ENCODE data around the gene CFAP77. TPM values are rescaled to one million over a fixed set of nuclear protein-coding genes. Genes with fewer than 3 reads are reported as not detected.

CFAP77 gene
- polyA plus RNA-seq, 1 donor from 2014 or later: not detected

- TF ChIP-seq EZH2 (IDR thresholded peaks at IDR 0.05; ENCODE audit: borderline replicate concordance, insufficient read depth, low read length, poor library complexity, severe bottlenecking) (no peak), CTCF (IDR thresholded peaks at IDR 0.05; ENCODE audit: poor library complexity, severe bottlenecking) (no peak), EP300 (conservative IDR thresholded peaks at IDR 0.05; ENCODE audit: poor library complexity, severe bottlenecking) (no peak), SMC3 (conservative IDR thresholded peaks at IDR 0.05; ENCODE audit: poor library complexity) (no peak), REST (IDR thresholded peaks at IDR 0.05; ENCODE audit: borderline replicate concordance) (no peak), POLR2AphosphoS5 (IDR thresholded peaks at IDR 0.05) (no peak), RAD21 (conservative IDR thresholded peaks at IDR 0.05) (no peak), MXI1 (conservative IDR thresholded peaks at IDR 0.05; ENCODE audit: poor library complexity, severe bottlenecking) (no peak), TAF1 (IDR thresholded peaks at IDR 0.05; ENCODE audit: low read depth) (no peak)
- Histone ChIP-seq H3K79me2 (replicated peaks; ENCODE audit: insufficient read depth, low read length) (no peaks in the 10 kb centered on the region), H3K36me3 (ENCODE audit: insufficient read depth, low read length) (no peaks in the 10 kb centered on the region), H3K9me2 (ENCODE audit: insufficient read depth, low read length) (no peaks in the 10 kb centered on the region), H3F3A (ENCODE audit: insufficient read depth, low read length, poor library complexity, severe bottlenecking) (no peaks in the 10 kb centered on the region), H3K9ac (ENCODE audit: low read length) (no peak overlapping the region), H3K27me3 (ENCODE audit: insufficient read depth, low read depth, low read length) (peaks cover 19% of the 10 kb centered on the region), H3K27ac (ENCODE audit: low read length) (no peak overlapping the region), H3K9me3 (ENCODE audit: low read length) (no peaks in the 10 kb centered on the region), H3K4me2 (ENCODE audit: low read length) (no peak overlapping the region), H3K4me3 (ENCODE audit: low read length) (no peak overlapping the region), H4K20me1 (ENCODE audit: insufficient read depth) (no peaks in the 10 kb centered on the region), H2AFZ (ENCODE audit: low read depth, low read length) (no peak overlapping the region)
Measured at GRCh38 chr9:132571806-132572600, 162.0 kb downstream of the CFAP77 start.

- Histone ChIP-seq H3F3A (ENCODE audit: insufficient read depth, low read length, poor library complexity, severe bottlenecking) (no peaks in the 10 kb centered on the region), H3K9me3 (ENCODE audit: low read length) (no peaks in the 10 kb centered on the region), H4K20me1 (ENCODE audit: insufficient read depth) (no peaks in the 10 kb centered on the region), H3K9me2 (ENCODE audit: insufficient read depth, low read length) (no peaks in the 10 kb centered on the region), H3K27ac (ENCODE audit: low read length) (no peak overlapping the region), H3K9ac (ENCODE audit: low read length) (no peak overlapping the region), H3K4me3 (ENCODE audit: low read length) (no peak overlapping the region), H2AFZ (ENCODE audit: low read depth, low read length) (no peak overlapping the region), H3K27me3 (ENCODE audit: insufficient read depth, low read depth, low read length) (peaks cover 28% of the 10 kb centered on the region), H3K79me2 (replicated peaks; ENCODE audit: insufficient read depth, low read length) (no peaks in the 10 kb centered on the region), H3K4me2 (ENCODE audit: low read length) (no peak overlapping the region), H3K36me3 (ENCODE audit: insufficient read depth, low read length) (no peaks in the 10 kb centered on the region)
- TF ChIP-seq EP300 (conservative IDR thresholded peaks at IDR 0.05; ENCODE audit: poor library complexity, severe bottlenecking) (no peak), MXI1 (conservative IDR thresholded peaks at IDR 0.05; ENCODE audit: poor library complexity, severe bottlenecking) (no peak), TAF1 (IDR thresholded peaks at IDR 0.05; ENCODE audit: low read depth) (no peak), CTCF (IDR thresholded peaks at IDR 0.05; ENCODE audit: poor library complexity, severe bottlenecking) (no peak), POLR2AphosphoS5 (IDR thresholded peaks at IDR 0.05) (no peak), RAD21 (conservative IDR thresholded peaks at IDR 0.05) (no peak), REST (IDR thresholded peaks at IDR 0.05; ENCODE audit: borderline replicate concordance) (no peak), SMC3 (conservative IDR thresholded peaks at IDR 0.05; ENCODE audit: poor library complexity) (no peak), EZH2 (IDR thresholded peaks at IDR 0.05; ENCODE audit: borderline replicate concordance, insufficient read depth, low read length, poor library complexity, severe bottlenecking) (no peak)
Measured at GRCh38 chr9:132572921-132573320, 162.9 kb downstream of the CFAP77 start.
